Measurements from ENCODE around the gene ST6GAL1.

Gene ST6GAL1

DNA sequence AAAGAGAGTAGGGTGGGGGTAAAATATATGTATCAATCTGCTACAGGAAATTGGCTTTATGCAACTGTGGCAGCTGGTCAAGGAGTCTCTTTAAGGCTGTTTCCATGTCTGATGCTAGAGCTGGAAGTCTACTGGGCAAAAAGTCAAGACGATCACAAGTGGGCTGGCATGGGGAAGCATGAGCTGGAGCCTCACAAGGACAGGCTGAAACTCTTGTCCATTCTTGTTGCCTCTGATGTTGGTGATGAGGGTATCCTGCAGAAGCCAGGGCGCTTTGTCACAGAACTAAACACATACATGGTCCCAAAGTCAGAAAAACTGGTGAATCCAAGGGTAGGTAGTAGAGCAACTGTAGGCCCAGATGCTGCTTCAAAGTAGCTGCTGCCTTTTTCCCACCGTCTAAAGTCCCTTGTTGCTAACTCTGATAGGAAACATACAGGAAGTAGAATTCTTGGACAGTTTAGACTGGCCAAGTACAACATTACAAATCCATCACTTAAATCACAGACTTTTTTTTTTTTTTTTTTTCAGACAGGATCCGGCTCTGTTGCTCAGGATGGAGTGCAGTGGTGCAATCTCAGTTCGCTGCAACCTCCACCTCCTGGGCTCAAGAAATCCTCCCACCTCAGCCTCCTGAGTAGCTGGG lies 154.8 kb downstream of the ST6GAL1 start:
- DNase-seq = no peak

DNA sequence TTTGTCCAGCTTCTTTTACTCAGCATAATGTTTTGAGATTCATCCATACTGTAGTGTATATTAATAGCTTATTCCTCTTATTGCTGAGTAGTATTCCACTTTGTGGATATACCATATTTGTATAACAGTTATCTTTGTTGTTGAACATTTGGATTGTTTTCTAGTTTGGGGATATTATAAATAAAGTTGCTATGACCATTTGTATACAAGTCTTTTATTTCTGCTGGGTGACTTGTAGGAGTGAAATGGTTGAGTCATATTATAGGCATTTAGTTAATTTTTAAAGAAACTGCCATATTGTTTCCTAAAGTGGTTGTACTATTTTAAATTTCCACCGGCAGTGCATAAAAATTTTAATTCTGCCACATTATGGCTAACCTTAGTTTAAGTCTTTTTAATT lies 155.6 kb downstream of the ST6GAL1 start:
- no peak for DNase-seq

DNA sequence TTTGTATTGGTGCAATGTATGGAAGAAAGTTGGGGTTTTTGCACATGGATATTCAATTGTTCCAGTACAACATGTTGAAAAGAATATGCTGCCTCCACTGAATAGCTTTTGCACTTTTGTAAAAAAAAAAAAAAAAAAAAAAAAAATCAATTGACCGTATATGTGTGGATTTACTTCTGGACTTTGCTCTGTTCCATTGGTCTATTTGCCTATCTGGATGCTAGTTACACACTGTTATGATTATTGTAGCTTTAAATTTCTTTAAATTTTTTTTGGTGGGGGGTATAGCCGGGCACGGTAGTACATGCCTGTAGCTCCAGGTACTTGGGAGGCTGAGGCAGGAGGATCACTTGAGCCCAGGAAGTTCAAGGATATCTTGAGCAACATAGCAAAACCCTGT lies 156.5 kb downstream of the ST6GAL1 start:
- DNase-seq = no peak

GRCh38 chr3:187088701-187089100 lies 158.4 kb downstream of the ST6GAL1 start:
- DNase-seq = no peak

GRCh38 chr3:187093320-187093719 lies 163.0 kb downstream of the ST6GAL1 start:
- DNase-seq = no peak

- peak; percentile 49 for DNase-seq
These were observed 168.7 kb downstream of the ST6GAL1 start for GRCh38 chr3:187098923-187099512.

GRCh38 chr3:187101184-187102072 lies 171.1 kb downstream of the ST6GAL1 start:
- peak; percentile 86 for DNase-seq

DNA sequence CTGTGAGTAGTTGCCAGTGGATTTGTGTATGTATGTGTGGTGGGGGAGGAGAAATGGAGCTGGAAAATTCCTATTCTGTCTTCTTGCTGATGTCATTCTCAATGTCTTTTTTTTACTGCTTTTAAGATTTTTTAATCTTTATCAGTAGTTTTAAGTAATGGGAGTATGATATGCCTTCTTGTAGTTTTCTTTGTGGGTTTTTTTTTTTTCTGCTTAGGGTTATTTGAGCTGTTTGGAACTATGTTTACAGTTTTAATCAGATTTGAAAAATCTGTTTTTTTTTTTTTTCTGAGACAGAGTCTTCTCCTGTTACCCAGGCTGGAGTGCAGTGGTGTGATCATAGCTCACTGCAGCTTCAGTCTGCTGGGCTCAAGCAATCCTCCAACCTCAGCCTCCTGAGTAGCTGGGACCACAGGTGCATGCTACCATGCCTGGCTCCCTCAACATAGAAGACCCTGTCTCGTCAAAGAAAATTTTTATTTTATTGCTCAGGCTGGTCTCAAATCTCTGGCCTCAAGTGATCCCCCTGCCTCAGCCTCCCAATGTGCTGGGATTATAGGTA lies 171.8 kb downstream of the ST6GAL1 start:
- no peak for DNase-seq

- DNase-seq = no peak
These were observed 172.9 kb downstream of the ST6GAL1 start for GRCh38 chr3:187103251-187103650.

DNA sequence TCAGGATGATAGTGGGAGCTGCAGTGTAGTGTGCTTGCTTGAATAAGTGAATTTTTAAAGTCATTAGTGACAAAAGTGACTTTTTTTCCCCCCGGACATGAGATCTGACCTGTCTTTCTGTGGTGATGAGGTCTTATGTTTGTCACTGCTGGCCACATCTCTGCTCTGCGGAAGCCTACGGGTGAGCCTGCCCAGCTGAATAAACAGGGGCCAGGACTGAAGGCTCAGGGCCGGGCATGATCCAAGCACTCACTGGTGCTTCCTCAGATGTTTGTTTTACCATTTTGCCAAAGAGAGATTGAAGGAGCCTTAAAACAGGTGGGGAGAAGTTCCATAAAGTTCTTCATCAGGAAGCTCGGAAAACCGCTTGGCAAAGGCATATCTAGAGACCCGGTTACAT lies 174.0 kb downstream of the ST6GAL1 start:
- no peak for DNase-seq

GRCh38 chr3:187104933-187105332 lies 174.6 kb downstream of the ST6GAL1 start:
- no peak for DNase-seq

GRCh38 chr3:187105700-187106099 lies 175.4 kb downstream of the ST6GAL1 start:
- no peak for DNase-seq

DNA sequence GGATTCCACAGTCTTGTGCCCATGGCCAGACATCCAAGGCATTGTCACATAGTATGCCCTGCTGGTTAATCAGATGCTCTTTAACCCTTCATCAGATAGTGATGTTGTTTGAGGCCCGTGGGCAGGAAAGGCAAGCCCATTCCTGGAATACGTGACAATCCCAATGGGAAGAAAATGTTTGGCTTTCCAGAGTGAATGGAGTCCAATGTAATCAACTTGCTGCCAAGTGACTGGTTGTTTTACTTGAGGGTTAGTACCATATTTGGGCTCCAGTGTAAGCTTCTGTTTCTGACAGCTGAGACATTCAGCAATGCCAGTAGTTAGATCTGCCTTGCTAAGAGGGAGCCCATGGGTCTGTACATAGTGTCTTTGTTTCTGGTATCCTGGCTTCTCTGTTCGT lies 177.7 kb downstream of the ST6GAL1 start:
- DNase-seq = no peak

DNA sequence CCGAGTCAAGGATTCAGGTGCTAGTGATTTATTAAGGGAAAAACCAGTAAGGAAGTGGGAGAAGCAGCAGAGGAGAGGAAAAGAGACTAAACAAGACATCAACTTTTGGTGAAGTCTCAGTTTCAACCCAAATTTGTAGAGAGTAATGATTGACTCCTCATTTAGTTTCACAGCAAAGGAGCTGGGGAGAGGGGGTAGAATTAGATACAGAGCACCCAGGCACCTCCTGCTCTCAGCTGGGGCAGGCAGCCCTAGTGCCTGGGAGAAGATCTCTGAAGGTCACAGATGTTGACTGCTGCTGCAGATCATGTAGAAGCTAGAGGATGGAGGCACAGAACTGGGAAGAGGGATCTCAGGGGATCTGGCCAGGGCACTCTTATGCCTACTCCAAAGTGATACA lies 179.8 kb downstream of the ST6GAL1 start:
- no peak for DNase-seq

DNA sequence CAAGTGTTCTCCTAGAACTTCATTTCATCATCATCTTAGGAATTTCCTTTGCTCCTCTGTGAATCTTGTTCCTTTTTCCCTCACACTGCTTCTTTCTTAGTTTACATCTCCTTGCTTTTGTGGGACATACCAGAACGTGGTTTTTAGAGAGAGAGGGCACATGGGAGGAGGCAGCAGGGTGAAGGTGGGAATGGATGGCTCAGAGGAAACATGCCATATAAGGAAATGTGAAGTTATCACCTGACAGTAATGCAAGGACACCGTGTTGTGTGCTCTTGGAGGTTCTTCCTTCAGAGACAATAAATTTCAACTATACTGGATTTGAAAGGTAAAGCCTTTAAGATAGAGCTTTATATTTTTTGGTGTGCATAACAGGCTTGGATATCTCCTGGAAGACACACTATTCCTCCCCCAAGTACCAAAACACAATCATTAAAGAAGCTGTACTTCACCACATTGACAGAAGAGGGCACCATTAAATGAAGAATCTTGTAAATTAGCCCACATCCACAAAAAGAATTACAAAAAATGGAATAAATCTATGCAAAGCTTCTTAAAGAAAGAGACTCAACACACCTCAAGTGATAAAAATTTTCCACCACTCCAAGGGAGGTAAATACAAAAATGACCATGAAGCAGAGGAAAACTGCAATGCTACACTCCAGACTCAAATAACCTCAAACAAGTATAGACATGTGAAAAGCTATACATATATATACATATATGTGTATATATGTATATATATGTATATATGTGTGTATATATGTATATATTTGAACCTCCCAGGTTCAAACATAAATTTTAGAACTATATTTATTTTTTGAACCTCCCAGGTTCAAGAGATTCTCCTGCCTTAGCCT lies 182.8 kb downstream of the ST6GAL1 start:
- peak; percentile 58 for DNase-seq

- DNase-seq = no peak
These were observed 184.2 kb downstream of the ST6GAL1 start for GRCh38 chr3:187114511-187114910.

DNA sequence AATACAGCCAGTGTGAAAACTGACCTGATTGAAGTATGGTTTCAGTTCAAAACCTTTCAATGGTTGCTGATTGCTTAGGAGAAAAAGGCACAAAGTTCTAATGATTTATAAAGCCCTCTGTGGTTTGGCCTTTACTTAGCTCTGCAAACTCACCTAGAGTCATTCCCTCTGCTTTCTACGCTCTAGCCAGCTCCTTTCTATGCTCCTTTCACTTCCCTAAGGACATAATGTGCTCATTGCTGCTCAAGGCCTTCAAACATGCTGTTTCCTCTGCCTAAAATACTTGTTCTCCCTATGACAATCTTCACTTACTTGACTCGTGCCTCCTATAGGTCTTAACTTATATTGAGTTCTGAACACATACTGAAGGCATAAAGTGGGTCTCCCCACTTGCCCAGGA lies 190.0 kb downstream of the ST6GAL1 start:
- no peak for DNase-seq

- no peak for DNase-seq
These were observed 191.9 kb downstream of the ST6GAL1 start for GRCh38 chr3:187122261-187122660.

- DNase-seq = no peak
These were observed 195.1 kb downstream of the ST6GAL1 start for GRCh38 chr3:187125319-187126031.

Data from hematopoietic multipotent progenitor cell treated with erythropoietin and hydrocortisone succinate and interleukin-3 and kit ligand, for 8 days (in vitro differentiated cells).